Pancreas (tissue), 10 donors: Measurements from ENCODE around the gene FGFR2. TPM values are rescaled to one million over a fixed set of nuclear protein-coding genes. Genes with fewer than 3 reads are reported as not detected.

ENCODE experiments used
- ATAC-seq, 4 donors: fragments of 200-7000 bp; cut with Tn5 transposase; one replicate each; pipeline versions ENCODE4 v1.8.0 to v1.9.1; 2020; ENCODE audit warnings: mild to moderate bottlenecking in 4 of 4, moderate library complexity in 4 of 4
- DNase-seq, 6 donors: peaks; one replicate each; pipeline ENCODE4 v3.0.0-alpha.2; 2020
- FAIRE-seq: peaks from 2 replicates; lab custom pipeline; 2012; peaks lifted over from hg19 to GRCh38; lab: Jason Lieb, UNC
- H3K27ac ChIP-seq, 4 donors: fragments of 200-600 bp; sonication (generic); 1 replicate in 3 of 4; 2 replicates in 1 of 4; pipeline versions ENCODE4 v1.5.0 to v1.8.0; 2020
- H3K27me3 ChIP-seq, 4 donors: fragments of 200-600 bp; one replicate each; pipeline ENCODE4 v1.8.0; 2021
- H3K36me3 ChIP-seq, 3 donors: fragments of 200-600 bp; sonication (generic) in 1 of 3; one replicate each; pipeline versions ENCODE4 v1.5.0 to v1.8.0; 2020 to 2021
- H3K4me1 ChIP-seq, 3 donors: fragments of 200-600 bp; one replicate each; pipeline ENCODE4 v1.8.0; 2021
- H3K4me3 ChIP-seq, 4 donors: fragments of 200-600 bp; sonication (generic) in 2 of 4; one replicate each; pipeline versions ENCODE4 v1.5.0 to v1.8.0; 2020 to 2021
- H3K9me3 ChIP-seq, 4 donors: fragments of 200-600 bp; one replicate each; pipeline ENCODE4 v1.8.0; 2021
- WGBS, 2 donors: extraction: QIAGEN DNeasy Blood & Tissue Kit; methylation state at CpG; one replicate each; pipeline ENCODE4 v1.1.7; 2013; 5-methylcytosine and 5-hydroxymethylcytosine counted together
- intact Hi-C, 3 donors: fragments of 100-400 bp; cut with DNase I; formaldehyde crosslinking; loops; one replicate each; pipeline versions ENCODE4 v1.11.1 to v1.14.2; 2022
- polyA plus RNA-seq, 2 donors: library from polyadenylated mRNA; stranded (reverse); fragments of 200-250 nt; gene quantifications; one replicate each; pipeline ENCODE4 v1.2.3, GENCODE V29; 2013
- total RNA-seq, 6 donors: library from RNA; stranded (reverse); fragmentation: NEBNext Ultra II Directional in 4 of 6; extraction: Animal tissue kit (Norgen Biotek cat#: 25700) in 4 of 6; gene quantifications; one replicate each; pipeline versions ENCODE4 v1.2.1 to v1.2.4, GENCODE V29; 2021 to 2023
- TF ChIP-seq, protein P1 (sequence below), 4 donors: fragments of 200-600 bp; sonication (generic) in 3 of 4; IDR thresholded peaks; one replicate each; pipeline versions ENCODE4 v1.5.0 to v1.8.0; 2021; ENCODE audit warnings: antibody characterized with exemption in 4 of 4
- donor health status: healthy with polysubstance abuse.
- donor health status: DM: no; HTN: no; CAD: no; lungs with moderate emphysema.
- donor health status: DM: no; HTN: no; CAD: no.
- donor health status: control.
- donor health status: control.
- donor health status: Bipolar disorder and iron deficiency.
- donor health status: DM: yes; HTN: yes; CAD: no.
- donor health status: DM: no; HTN: no; CAD: no.
- donor health status: DM: no; HTN: no; CAD: no.
- donor health status: DM: yes; HTN: yes; CAD: no.

Gene FGFR2
- total and polyA plus RNA-seq, 8 donors = 23.8 to 64.0 (median 31.4) TPM

DNA sequence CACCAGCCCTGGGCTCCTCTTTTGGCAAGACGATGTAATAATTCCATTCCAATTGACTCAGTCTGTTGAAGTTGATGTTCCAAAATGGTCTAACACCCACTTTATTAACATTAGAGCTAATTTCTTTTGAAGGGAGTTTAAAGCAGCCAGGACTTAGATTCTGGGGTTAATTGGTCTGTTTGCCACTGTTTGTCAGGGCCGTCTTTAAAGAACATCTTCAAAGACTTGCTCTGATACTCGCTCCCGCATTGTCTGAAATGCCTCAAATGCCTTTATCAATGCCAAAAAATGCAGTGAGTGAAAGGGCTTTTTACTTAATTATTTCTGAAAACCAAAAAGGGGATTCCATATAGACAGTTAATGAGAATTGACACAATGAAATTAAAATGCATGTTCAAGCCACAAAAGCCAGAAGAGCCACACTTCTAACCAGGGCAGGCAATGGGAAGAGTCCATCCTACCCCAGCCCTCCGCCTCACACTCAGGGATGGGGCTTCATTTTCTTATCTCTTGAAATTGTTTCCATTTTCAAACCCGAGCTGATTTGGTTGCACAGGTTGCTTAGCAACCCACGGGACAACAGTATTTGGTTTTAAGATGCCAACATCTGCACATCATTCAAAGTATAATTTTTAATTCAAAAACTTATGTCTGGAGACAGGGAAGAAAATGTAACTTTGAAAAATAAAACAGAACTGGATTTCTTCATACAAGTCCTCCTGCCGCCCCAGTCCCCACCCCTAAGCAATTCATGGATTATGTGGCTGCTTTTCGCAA is 163.0 kb downstream of the FGFR2 start:
- no peak overlapping the region for H3K27ac ChIP-seq
- DNase-seq (no peak), ATAC-seq (no peak), FAIRE-seq (no peak)
- no peaks in the 10 kb centered on the region for H3K27me3 ChIP-seq
- WGBS, 2 donors = 80 to 86% methylated on average over 9 of the region's 9 CpGs
- H3K36me3 ChIP-seq = no peaks in the 10 kb centered on the region
- TF ChIP-seq, protein P1, sequence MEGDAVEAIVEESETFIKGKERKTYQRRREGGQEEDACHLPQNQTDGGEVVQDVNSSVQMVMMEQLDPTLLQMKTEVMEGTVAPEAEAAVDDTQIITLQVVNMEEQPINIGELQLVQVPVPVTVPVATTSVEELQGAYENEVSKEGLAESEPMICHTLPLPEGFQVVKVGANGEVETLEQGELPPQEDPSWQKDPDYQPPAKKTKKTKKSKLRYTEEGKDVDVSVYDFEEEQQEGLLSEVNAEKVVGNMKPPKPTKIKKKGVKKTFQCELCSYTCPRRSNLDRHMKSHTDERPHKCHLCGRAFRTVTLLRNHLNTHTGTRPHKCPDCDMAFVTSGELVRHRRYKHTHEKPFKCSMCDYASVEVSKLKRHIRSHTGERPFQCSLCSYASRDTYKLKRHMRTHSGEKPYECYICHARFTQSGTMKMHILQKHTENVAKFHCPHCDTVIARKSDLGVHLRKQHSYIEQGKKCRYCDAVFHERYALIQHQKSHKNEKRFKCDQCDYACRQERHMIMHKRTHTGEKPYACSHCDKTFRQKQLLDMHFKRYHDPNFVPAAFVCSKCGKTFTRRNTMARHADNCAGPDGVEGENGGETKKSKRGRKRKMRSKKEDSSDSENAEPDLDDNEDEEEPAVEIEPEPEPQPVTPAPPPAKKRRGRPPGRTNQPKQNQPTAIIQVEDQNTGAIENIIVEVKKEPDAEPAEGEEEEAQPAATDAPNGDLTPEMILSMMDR (IDR thresholded peaks at IDR 0.05) = no peak
- no peaks in the 10 kb centered on the region for H3K9me3 ChIP-seq
- H3K4me1 ChIP-seq = peaks cover 0 to 5% (median 0%) of the 10 kb centered on the region in 3 donors
- H3K4me3 ChIP-seq = no peak overlapping the region
- intact Hi-C loops = no loop called here

DNA sequence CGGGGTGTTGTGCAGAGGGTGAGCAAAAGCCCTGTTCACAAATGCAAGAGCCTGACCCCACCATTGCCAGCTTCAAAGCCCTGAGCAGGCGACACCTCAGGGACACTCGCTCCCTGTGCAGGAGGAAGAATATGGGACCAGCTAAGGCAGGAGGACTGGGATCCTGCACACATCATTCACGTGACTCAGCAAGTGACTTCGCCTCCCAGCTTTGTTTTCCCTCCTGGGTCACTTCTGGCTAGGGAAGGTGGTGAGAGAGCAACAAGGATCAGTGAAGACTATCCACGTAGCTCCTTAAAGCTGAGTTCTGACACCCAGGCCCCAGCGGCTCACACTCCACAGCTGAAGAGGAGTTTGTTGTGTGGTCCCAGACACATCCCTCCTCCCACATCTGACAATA is 164.3 kb downstream of the FGFR2 start:
- Histone ChIP-seq H3K9me3 (no peaks in the 10 kb centered on the region), H3K4me1 (peaks cover 0 to 5% (median 0%) of the 10 kb centered on the region in 3 donors), H3K27ac (no peak overlapping the region), H3K36me3 (no peaks in the 10 kb centered on the region), H3K4me3 (no peak overlapping the region), H3K27me3 (no peaks in the 10 kb centered on the region)
- no peak for DNase-seq
- intact Hi-C loops = no loop called here
- no peak for FAIRE-seq
- WGBS, 2 donors = 82 to 93% methylated on average over 7 of the region's 7 CpGs
- TF ChIP-seq, protein P1 (IDR thresholded peaks at IDR 0.05) = no peak
- ATAC-seq = no peak

- no peak for DNase-seq
- Histone ChIP-seq H3K9me3 (no peaks in the 10 kb centered on the region), H3K4me3 (no peak overlapping the region), H3K36me3 (no peaks in the 10 kb centered on the region), H3K27ac (no peak overlapping the region), H3K27me3 (no peaks in the 10 kb centered on the region), H3K4me1 (no peaks in the 10 kb centered on the region)
- intact Hi-C loops = no loop called here
- no peak for FAIRE-seq
- ATAC-seq = no peak
- TF ChIP-seq, protein P1 (IDR thresholded peaks at IDR 0.05) = no peak
- 19% methylated on average over 1 of the region's 1 CpG for WGBS, 2 donors
Observed at GRCh38 chr10:121428867-121429266, 169.4 kb downstream of the FGFR2 start.
